ENCODE measurements around the gene TPSB2.
"Not testable (repeated sequence)": the region's sequence is repeated elsewhere in the genome, so short reads cannot be mapped to it uniquely, and the experiment has no call there.

GRCh38 chr16:1255276-1256122 is 25.5 kb upstream of the TPSB2 start, which contains the start of gene TPSD1:
- not testable (repeated sequence) for TF ChIP-seq REST (IDR thresholded peaks at IDR 0.05; ENCODE audit: insufficient replicate concordance, low read depth); CTCF (IDR thresholded peaks at IDR 0.05; ENCODE audit: insufficient read depth, low read length); POLR2AphosphoS5 (IDR thresholded peaks at IDR 0.05; ENCODE audit: low read depth); GABPA (IDR thresholded peaks at IDR 0.05; ENCODE audit: low read depth)

Data from HL-60 (cell line).